ENCODE measurements around the gene HRK. TPM values are rescaled to one million over a fixed set of nuclear protein-coding genes. Genes with fewer than 3 reads are reported as not detected.

HRK gene
- total and polyA plus RNA-seq, 9 of the 15 experiments (the other 6 are each of a cell fraction or from before 2014, with no cell fraction given): 0.01 to 0.05 (median 0.04) TPM; not detected in 6

DNA sequence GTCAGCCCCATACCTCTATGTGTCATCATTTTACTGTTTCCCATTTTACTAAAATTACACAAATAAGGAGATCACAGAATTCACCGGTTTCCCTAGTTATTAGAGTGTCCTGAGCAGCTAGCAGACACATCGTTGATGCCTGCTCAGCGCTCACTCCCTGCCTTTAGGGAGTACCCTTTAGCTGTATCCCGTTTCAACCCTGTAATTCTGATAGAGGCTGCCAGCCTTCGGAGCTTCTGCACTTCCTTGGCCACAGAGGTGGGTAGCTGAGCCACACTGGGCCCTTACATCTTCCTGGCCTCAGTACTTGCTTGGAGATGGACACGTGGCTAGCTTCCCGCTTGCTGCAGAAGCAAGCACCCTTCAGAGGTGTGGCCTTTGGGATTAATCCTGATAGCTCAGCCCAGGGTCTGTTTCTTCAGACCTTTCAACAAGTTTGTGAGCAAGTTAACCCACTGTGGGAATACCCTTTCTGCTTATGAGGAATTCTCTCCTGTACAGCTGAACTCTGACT is 15.2 kb upstream of the HRK start (continued):
- TF ChIP-seq, protein P1, sequence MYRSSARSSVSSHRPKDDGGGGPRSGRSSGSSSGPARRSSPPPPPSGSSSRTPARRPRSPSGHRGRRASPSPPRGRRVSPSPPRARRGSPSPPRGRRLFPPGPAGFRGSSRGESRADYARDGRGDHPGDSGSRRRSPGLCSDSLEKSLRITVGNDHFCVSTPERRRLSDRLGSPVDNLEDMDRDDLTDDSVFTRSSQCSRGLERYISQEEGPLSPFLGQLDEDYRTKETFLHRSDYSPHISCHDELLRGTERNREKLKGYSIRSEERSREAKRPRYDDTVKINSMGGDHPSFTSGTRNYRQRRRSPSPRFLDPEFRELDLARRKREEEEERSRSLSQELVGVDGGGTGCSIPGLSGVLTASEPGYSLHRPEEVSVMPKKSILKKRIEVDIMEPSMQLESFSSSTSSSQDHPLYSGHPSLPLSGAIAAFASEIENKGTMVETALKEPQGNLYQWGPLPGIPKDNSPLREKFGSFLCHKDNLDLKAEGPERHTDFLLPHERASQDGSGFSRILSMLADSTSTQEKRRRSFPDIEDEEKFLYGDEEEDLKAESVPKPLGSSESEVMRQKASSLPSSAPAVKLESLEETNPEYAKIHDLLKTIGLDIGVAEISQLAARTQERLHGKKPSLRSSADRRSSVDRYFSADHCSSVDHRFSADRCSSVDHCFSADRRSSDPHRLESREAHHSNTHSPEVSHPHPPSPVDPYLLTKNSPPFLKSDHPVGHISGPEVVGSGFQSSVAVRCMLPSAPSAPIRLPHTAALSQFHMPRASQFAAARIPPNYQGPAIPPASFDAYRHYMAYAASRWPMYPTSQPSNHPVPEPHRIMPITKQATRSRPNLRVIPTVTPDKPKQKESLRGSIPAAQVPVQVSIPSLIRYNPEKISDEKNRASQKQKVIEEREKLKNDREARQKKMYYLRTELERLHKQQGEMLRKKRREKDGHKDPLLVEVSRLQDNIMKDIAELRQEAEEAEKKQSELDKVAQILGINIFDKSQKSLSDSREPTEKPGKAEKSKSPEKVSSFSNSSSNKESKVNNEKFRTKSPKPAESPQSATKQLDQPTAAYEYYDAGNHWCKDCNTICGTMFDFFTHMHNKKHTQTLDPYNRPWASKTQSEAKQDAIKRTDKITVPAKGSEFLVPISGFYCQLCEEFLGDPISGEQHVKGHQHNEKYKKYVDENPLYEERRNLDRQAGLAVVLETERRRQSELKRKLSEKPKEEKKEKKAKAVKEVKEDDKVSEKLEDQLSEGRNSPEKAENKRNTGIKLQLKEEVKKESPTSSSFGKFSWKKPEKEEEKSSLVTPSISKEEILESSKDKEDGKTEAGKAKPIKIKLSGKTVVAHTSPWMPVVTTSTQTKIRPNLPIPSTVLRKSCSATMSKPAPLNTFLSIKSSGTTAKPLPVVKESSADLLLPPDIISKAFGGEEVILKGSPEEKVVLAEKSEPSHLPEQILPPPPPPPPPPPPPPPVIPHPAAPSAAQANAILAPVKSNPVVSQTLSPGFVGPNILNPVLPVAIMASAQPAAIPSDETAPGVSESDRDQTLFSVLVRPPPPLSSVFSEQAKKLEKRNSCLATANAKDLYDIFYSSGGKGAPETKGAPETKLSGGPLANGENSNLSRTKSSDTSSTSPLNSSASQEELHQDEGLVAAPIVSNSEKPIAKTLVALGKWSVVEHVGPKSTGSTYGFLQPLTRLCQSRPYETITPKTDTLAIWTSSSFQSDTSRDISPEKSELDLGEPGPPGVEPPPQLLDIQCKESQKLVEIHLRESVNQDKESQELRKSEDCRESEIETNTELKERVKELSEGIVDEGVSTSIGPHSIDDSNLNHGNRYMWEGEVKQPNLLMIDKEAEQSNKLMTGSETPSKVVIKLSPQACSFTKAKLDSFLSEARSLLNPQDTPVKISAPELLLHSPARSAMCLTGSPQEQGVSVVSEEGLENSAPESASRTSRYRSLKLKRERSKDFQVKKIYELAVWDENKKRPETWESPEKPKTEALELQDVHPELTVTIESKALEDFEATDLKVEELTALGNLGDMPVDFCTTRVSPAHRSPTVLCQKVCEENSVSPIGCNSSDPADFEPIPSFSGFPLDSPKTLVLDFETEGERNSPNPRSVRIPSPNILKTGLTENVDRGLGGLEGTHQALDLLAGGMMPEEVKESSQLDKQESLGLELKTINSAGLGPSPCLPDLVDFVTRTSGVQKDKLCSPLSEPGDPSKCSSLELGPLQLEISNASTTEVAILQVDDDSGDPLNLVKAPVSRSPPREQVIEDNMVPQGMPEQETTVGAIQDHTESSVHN (IDR thresholded peaks at IDR 0.05; ENCODE audit: borderline replicate concordance in 1 of 2, low read depth in 1 of 2): no peak
- TF ChIP-seq, protein P2, sequence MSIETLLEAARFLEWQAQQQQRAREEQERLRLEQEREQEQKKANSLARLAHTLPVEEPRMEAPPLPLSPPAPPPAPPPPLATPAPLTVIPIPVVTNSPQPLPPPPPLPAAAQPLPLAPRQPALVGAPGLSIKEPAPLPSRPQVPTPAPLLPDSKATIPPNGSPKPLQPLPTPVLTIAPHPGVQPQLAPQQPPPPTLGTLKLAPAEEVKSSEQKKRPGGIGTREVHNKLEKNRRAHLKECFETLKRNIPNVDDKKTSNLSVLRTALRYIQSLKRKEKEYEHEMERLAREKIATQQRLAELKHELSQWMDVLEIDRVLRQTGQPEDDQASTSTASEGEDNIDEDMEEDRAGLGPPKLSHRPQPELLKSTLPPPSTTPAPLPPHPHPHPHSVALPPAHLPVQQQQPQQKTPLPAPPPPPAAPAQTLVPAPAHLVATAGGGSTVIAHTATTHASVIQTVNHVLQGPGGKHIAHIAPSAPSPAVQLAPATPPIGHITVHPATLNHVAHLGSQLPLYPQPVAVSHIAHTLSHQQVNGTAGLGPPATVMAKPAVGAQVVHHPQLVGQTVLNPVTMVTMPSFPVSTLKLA (conservative IDR thresholded peaks at IDR 0.05): no peak
- TF ChIP-seq NCOR1 (IDR thresholded peaks at IDR 0.05) (no peak), SAP30 (IDR thresholded peaks at IDR 0.05; ENCODE audit: borderline replicate concordance, insufficient read depth, low read depth, low read length, poor library complexity, severe bottlenecking) (no peak)
